Epithelial cell of prostate (primary cell): ENCODE results near the gene WIPF3.
"Not testable (repeated sequence)": the region's sequence is repeated elsewhere in the genome, so short reads cannot be mapped to it uniquely, and the experiment has no call there.

ENCODE experiments used
- DNase-seq: peaks from one replicate; pipeline ENCODE4 v3.0.0-alpha.2; 2011; ENCODE audit warnings: low read depth, low spot score
- H3K27ac ChIP-seq: fragments of 450-650 bp; 2 replicates; pipeline ENCODE4 v1.5.1; 2017; ENCODE audit warnings: mild to moderate bottlenecking

The WIPF3 gene

GRCh38 chr7:29940199-29940598 is 133.9 kb downstream of the WIPF3 start:
- DNase-seq = no peak

GRCh38 chr7:29945259-29945809 is 139.0 kb downstream of the WIPF3 start:
- H3K27ac ChIP-seq = no peak overlapping the region
- no peak for DNase-seq

More at GRCh38 chr7:29940199-29940598, 133.9 kb downstream of the WIPF3 start:
- H3K27ac ChIP-seq = no peak overlapping the region

DNA sequence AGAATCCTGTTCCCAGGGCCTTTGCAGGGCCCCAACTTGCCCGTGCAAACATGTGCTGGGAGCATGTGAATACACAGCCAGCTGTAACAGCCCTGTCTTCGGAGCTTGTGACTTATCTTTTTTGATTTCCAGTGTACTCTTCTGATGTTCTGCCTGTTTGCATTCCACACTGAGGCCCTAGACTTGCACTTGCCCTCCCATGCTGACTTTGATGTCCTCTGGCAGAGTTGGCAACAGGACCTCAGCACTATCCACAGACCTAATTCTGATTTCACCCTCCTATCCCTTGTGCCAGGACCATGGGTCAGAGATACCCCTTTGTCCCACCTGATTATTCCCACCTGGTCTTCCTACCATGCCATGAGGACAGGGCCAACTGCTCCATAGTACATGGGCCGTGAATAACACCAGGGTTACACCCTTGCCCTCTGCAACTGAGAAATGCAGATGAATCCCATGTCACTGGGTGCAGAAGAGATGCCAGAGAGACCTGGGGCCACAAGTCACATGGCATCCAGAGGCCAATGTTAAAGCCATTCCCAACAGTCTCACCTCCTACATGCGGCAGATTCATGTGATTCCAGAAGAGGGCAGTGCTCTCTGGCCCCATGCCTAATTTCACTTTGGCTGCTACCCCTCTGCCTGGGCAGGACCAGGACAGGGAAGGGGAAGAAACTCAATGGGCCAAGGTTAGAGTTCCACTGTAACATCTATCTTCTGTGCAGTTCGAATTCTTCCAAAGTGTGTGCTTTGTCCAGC is 140.3 kb downstream of the WIPF3 start:
- no peak for DNase-seq

GRCh38 chr7:29948587-29948986 is 142.3 kb downstream of the WIPF3 start:
- no peak overlapping the region for H3K27ac ChIP-seq
- DNase-seq = no peak

More for the DNA sequence above, 140.3 kb downstream of the WIPF3 start:
- no peak overlapping the region for H3K27ac ChIP-seq

DNA sequence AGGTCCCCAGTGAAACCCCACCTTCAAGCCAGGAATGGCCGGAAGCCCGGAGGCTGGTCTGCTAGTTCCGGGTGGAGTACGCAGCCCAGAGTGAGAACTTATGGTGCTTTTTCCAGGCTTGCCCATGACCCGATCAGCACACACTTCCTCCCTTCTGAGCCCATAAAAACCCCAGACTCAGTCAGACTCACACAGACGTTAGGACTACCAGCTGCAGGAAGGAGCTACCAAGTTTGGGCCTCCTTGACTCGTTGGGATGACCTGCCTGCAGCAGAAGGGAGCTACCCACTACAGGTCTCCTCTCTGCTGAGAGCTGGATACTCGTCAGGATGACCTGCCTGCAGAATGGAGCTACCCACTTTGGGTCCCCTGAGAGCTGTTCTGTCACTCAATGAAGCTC is 144.2 kb downstream of the WIPF3 start:
- no peak overlapping the region for H3K27ac ChIP-seq
- DNase-seq = no peak

- DNase-seq = no peak
- H3K27ac ChIP-seq = no peak overlapping the region
These were observed 144.9 kb downstream of the WIPF3 start for GRCh38 chr7:29951206-29951605.

DNA sequence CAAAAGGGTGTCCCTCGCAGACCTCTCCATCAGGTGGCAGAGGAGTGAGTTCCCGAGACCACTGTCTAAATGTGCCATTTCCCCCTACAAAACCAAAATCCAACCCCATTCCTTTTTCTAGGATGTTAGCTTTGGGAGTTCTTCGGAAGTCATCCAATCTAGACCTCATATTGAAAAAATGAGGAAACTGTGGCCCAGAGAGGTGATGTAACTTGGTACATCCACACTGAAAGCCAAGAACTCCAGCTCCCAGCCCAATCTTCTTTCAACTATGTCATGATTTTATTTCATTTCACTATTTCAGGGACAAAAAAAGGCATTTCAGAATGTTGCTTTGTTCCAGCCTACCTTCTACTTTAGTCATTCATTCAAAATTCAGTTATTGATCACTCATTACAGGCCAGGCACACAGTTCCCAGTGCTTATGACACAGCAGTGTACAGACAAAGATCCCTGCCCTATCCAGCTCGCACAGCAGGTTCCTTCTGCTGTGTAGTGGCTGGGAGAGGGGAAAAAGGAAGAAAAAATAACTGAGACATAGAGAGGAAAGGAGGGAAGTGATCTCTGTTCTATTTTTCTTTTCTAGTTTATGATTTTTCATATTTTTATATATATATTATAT is 147.5 kb downstream of the WIPF3 start:
- DNase-seq = no peak
- no peak overlapping the region for H3K27ac ChIP-seq

GRCh38 chr7:29955075-29955792 is 148.9 kb downstream of the WIPF3 start:
- H3K27ac ChIP-seq = no peak overlapping the region
- no peak for DNase-seq

GRCh38 chr7:29955799-29956486 is 149.6 kb downstream of the WIPF3 start:
- H3K27ac ChIP-seq = no peak overlapping the region
- no peak for DNase-seq

- no peak overlapping the region for H3K27ac ChIP-seq
- DNase-seq = no peak
These were observed 150.2 kb downstream of the WIPF3 start for GRCh38 chr7:29956487-29956836.

- H3K27ac ChIP-seq = no peak overlapping the region
- DNase-seq = no peak
These were observed 151.4 kb downstream of the WIPF3 start for GRCh38 chr7:29957521-29958310.

GRCh38 chr7:29958667-29959358 is 152.5 kb downstream of the WIPF3 start:
- DNase-seq = no peak
- no peak overlapping the region for H3K27ac ChIP-seq

- not testable (repeated sequence) for DNase-seq, H3K27ac ChIP-seq
These were observed 155.3 kb downstream of the WIPF3 start for GRCh38 chr7:29961611-29962010.

DNA sequence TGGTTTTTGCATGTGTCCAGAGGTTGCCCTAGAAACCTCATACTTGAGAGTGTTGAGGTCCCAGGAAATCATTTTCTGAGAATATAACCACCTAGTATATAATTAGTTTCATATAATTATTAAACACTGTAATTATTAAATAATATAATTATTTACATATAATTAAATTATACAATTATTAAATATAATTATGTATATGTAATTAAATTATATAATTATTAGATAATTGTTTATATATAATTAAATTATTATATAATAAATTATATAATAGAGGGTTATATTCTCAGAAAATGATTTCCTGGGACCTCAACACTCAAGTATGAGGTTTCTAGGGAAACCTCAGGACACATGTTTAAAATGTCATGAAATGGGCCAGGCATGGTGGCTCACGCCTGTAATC is 155.7 kb downstream of the WIPF3 start:
- DNase-seq = no peak
- H3K27ac ChIP-seq = no peak overlapping the region

DNA sequence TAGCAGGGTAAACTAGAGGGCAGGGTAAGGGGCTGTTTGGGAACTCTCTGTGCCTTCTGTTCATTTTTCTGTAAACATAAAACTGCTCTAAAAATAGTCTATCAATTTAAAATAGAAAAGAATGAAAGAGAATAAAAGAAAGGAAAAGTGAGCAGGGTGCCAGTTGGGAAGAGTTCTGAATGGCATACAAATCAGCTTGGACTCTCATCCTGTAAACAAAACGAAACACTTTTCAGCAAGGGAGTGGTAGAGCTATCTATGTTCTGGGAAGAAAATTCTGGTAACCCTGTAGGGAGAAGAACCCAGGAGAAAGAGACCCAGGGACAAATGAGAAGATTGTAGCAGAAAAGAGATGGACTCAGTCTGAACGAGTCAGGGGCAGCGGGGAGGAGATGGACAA is 158.7 kb downstream of the WIPF3 start:
- H3K27ac ChIP-seq = no peak overlapping the region
- DNase-seq = no peak
